Measurements from ENCODE around the gene MORC4. TPM values are rescaled to one million over a fixed set of nuclear protein-coding genes. Genes with fewer than 3 reads are reported as not detected.

Gene MORC4
- polyA plus RNA-seq, 1 of the 3 experiments (the other 2 are of a cell fraction): 12.5 TPM

DNA sequence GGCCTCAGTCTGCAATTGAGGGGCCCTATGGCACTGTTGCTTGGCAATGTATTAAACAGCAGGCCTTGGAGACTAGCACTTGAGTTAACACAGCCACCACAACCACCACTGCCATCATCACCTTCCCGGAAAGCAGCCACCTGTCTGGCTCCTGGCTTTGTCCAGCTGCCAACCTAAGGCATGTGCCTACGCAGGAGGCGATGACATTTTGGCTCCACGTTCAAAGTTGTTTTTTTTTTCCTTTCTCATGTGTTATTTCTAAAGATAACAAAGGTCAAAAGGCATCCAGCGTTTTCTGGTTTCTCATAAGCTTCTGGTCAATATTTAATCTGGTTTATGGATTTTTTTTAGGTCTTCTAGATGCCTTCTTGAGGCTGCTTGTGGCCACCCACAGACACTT lies 72.3 kb downstream of the MORC4 start:
- Histone ChIP-seq H3K36me3 (replicated peaks in 1 of 2; ENCODE audit: control insufficient read depth in 1 of 2, insufficient read depth in 2 of 2, low read length in 1 of 2) (no peaks in the 10 kb centered on the region), H3K27ac (ENCODE audit: low read depth in 2 of 2, low read length in 1 of 2) (no peak overlapping the region), H2AFZ (ENCODE audit: low read depth) (no peak overlapping the region), H3K9me2 (no peaks in the 10 kb centered on the region), H3K79me2 (ENCODE audit: insufficient read depth) (no peaks in the 10 kb centered on the region), H3K27me3 (ENCODE audit: insufficient read depth) (peaks cover 11% of the 10 kb centered on the region; the same call in 1 of the 2 replicates), H3K9me3 (no peaks in the 10 kb centered on the region), H3K4me3 (ENCODE audit: low read depth in 2 of 2, low read length in 1 of 2) (no peak overlapping the region), H3K4me1 (ENCODE audit: control insufficient read depth in 1 of 2, insufficient read depth in 2 of 2, low read depth in 1 of 2, low read length in 1 of 2) (no peaks in the 10 kb centered on the region), H3F3A (replicated peaks; ENCODE audit: insufficient read depth) (no peaks in the 10 kb centered on the region), H4K20me1 (ENCODE audit: insufficient read depth) (no peaks in the 10 kb centered on the region), H3K4me2 (no peak overlapping the region), H3K9ac (no peak overlapping the region)
- 29% methylated on average over 5 of the region's 5 CpGs for WGBS (ENCODE audit: low lambda C conversion rate)
- CTCF ChIA-PET: interaction anchor here (0.7 kb wide), 1 partner anchor 34 kb away, joined by 3 read pairs; no protein-coding TSS in a partner anchor
- POLR2A ChIA-PET: no interaction called here
- no peak for TF ChIP-seq ZBTB33 (IDR thresholded peaks at IDR 0.05; ENCODE audit: borderline replicate concordance, low read depth)
- no peak for TF ChIP-seq EZH2phosphoT487 (IDR thresholded peaks at IDR 0.05; ENCODE audit: borderline replicate concordance, low read depth)
- TF ChIP-seq FOSL2 (IDR thresholded peaks at IDR 0.05; ENCODE audit: borderline replicate concordance, low read depth): no peak
- no peak for DNase-seq

DNA sequence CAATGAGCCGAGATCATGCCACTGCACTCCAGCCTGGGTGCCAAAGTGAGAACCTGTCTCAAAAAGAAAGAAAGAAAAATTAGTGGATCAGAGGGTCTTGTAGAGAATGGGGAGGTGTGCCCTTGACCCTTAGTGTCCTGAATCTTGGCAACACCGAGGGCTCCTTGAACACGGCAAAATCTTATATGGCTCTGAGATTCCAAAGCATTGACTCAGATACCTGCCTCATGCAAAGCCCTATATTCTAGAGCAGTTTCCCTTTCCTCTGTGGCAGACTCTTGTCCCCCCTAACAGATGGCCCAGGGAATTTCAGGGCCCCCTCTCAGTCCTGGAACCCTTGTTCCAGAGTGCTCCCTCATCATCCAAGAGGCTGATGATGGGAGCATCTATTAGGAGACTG lies 73.0 kb downstream of the MORC4 start:
- Histone ChIP-seq H3F3A (replicated peaks; ENCODE audit: insufficient read depth) (no peaks in the 10 kb centered on the region), H3K36me3 (replicated peaks in 1 of 2; ENCODE audit: control insufficient read depth in 1 of 2, insufficient read depth in 2 of 2, low read length in 1 of 2) (no peaks in the 10 kb centered on the region), H3K9me2 (no peaks in the 10 kb centered on the region), H3K27me3 (ENCODE audit: insufficient read depth) (peaks cover 5% of the 10 kb centered on the region; the same call in 1 of the 2 replicates), H3K27ac (ENCODE audit: low read depth in 2 of 2, low read length in 1 of 2) (no peak overlapping the region), H4K20me1 (ENCODE audit: insufficient read depth) (no peaks in the 10 kb centered on the region), H3K79me2 (ENCODE audit: insufficient read depth) (no peaks in the 10 kb centered on the region), H2AFZ (ENCODE audit: low read depth) (no peak overlapping the region), H3K9ac (no peak overlapping the region), H3K4me2 (no peak overlapping the region), H3K4me3 (ENCODE audit: low read depth in 2 of 2, low read length in 1 of 2) (no peak overlapping the region), H3K9me3 (no peaks in the 10 kb centered on the region), H3K4me1 (ENCODE audit: control insufficient read depth in 1 of 2, insufficient read depth in 2 of 2, low read depth in 1 of 2, low read length in 1 of 2) (no peaks in the 10 kb centered on the region)
- no peak for DNase-seq
- 30% methylated on average over 3 of the region's 3 CpGs for WGBS (ENCODE audit: low lambda C conversion rate)
- CTCF ChIA-PET: no interaction called here
- POLR2A ChIA-PET: no interaction called here
- TF ChIP-seq ZBTB33 (IDR thresholded peaks at IDR 0.05; ENCODE audit: borderline replicate concordance, low read depth): no peak
- no peak for TF ChIP-seq POLR2AphosphoS5 (IDR thresholded peaks at IDR 0.05; ENCODE audit: low read depth, low read length)
- no peak for TF ChIP-seq TEAD4 (IDR thresholded peaks at IDR 0.05; ENCODE audit: borderline replicate concordance, insufficient read depth)
- no peak for TF ChIP-seq RAD21 (IDR thresholded peaks at IDR 0.05; ENCODE audit: low read length)
- no peak for TF ChIP-seq EZH2phosphoT487 (IDR thresholded peaks at IDR 0.05; ENCODE audit: borderline replicate concordance, low read depth)
- TF ChIP-seq MXI1 (IDR thresholded peaks at IDR 0.05; ENCODE audit: low read depth, low read length): no peak
- TF ChIP-seq SMC3 (IDR thresholded peaks at IDR 0.05; ENCODE audit: low read depth, low read length): no peak
- no peak for TF ChIP-seq TCF12 (IDR thresholded peaks at IDR 0.05)
- TF ChIP-seq, protein P1, sequence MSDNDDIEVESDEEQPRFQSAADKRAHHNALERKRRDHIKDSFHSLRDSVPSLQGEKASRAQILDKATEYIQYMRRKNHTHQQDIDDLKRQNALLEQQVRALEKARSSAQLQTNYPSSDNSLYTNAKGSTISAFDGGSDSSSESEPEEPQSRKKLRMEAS (IDR thresholded peaks at IDR 0.05; ENCODE audit: low read depth): no peak
- no peak for TF ChIP-seq SIN3A (IDR thresholded peaks at IDR 0.05; ENCODE audit: borderline replicate concordance, low read depth, low read length)
- no peak for TF ChIP-seq JUND (IDR thresholded peaks at IDR 0.05)
- TF ChIP-seq, protein P2, sequence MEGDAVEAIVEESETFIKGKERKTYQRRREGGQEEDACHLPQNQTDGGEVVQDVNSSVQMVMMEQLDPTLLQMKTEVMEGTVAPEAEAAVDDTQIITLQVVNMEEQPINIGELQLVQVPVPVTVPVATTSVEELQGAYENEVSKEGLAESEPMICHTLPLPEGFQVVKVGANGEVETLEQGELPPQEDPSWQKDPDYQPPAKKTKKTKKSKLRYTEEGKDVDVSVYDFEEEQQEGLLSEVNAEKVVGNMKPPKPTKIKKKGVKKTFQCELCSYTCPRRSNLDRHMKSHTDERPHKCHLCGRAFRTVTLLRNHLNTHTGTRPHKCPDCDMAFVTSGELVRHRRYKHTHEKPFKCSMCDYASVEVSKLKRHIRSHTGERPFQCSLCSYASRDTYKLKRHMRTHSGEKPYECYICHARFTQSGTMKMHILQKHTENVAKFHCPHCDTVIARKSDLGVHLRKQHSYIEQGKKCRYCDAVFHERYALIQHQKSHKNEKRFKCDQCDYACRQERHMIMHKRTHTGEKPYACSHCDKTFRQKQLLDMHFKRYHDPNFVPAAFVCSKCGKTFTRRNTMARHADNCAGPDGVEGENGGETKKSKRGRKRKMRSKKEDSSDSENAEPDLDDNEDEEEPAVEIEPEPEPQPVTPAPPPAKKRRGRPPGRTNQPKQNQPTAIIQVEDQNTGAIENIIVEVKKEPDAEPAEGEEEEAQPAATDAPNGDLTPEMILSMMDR (IDR thresholded peaks at IDR 0.05): no peak
- no peak for TF ChIP-seq TAF1 (IDR thresholded peaks at IDR 0.05; ENCODE audit: borderline replicate concordance, low read depth, low read length)
- no peak for TF ChIP-seq REST (IDR thresholded peaks at IDR 0.05; ENCODE audit: low read depth, low read length)
- TF ChIP-seq RXRA (IDR thresholded peaks at IDR 0.05; ENCODE audit: borderline replicate concordance, low read depth): no peak
- no peak for TF ChIP-seq RFX5 (IDR thresholded peaks at IDR 0.05; ENCODE audit: low read length)
- no peak for TF ChIP-seq FOSL2 (IDR thresholded peaks at IDR 0.05; ENCODE audit: borderline replicate concordance, low read depth)
- no peak for TF ChIP-seq FOXM1 (IDR thresholded peaks at IDR 0.05; ENCODE audit: low read depth)
